ENCODE measurements around the gene ATP9B.

- TF ChIP-seq CTCF (IDR thresholded peaks at IDR 0.05) (no peak), REST (IDR thresholded peaks at IDR 0.05; ENCODE audit: insufficient read depth in 1 of 2, low read depth in 2 of 2, low read length in 1 of 2) (no peak), POLR2AphosphoS5 (IDR thresholded peaks at IDR 0.05; ENCODE audit: low read depth, low read length) (no peak), SIN3A (IDR thresholded peaks at IDR 0.05; ENCODE audit: borderline replicate concordance, insufficient read depth, low read depth, low read length) (no peak), TCF7L2 (IDR thresholded peaks at IDR 0.05; ENCODE audit: low read depth, low read length) (no peak)
Observed at GRCh38 chr18:79093986-79094385, 24.8 kb downstream of the ATP9B start.

All from Panc1 (cell line).